ENCODE data around the gene TLR7.

- TF ChIP-seq POLR2A (IDR thresholded peaks at IDR 0.05) (no peak), CTCF (IDR thresholded peaks at IDR 0.05) (no peak)
Measured at GRCh38 chrX:12877386-12877785, 10.5 kb downstream of the TLR7 start.

Data from heart left ventricle (tissue), 13 donors.